Measurements from ENCODE around the gene ZC3H18.

ZC3H18 gene

DNA sequence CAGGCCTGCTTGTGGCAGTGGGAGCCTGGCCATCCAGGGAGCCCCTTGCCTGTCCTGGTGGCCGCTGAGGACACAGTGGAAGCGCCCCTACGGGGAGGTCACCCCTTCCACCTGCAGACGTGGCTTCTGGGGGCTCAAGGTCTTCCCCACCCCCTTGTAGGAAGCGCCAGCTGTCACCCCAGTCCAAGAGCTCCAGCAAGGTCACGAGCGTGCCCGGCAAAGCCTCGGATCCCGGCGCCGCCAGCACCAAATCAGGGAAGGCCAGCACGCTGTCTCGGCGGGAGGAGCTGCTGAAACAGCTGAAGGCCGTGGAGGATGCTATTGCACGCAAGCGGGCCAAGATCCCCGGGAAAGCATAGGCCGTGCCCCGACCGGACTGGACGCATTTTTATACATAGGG lies 60.7 kb downstream of the ZC3H18 start:
- Mint-ChIP-seq H3K9me3 (no peaks in the 10 kb centered on the region), H3K4me3 (no peak overlapping the region), H3K36me3 (peaks cover 37 to 50% of the 10 kb centered on the region in 2 donors), H3K27me3 (no peaks in the 10 kb centered on the region), H3K4me1 (peaks cover 24 to 41% of the 10 kb centered on the region in 2 donors), H3K27ac (no peak overlapping the region)
- DNase-seq (no peak), ATAC-seq (replicated peaks) (no peak)

DNA sequence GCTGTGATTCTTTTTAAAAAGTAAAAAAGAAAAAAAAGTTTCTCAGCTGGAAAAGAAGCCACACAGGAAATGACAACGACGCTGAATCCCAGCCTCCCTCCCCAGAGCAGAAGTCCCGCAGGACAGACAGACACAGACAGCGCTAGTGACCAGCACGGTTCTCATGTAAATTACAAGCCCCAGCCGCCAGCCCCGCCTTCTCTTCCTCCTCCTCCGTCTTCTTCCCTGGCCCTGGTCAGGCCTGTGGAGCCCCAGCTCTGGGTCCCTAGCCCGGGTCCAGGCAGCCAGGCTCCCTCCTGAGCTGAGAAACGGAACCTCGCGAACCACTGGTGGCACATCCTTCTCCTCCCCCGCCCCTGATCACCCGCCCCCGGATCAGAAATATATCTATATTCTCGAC lies 61.2 kb downstream of the ZC3H18 start:
- Mint-ChIP-seq H3K9me3 (no peaks in the 10 kb centered on the region), H3K27ac (no peak overlapping the region), H3K4me1 (peaks cover 27 to 44% of the 10 kb centered on the region in 2 donors), H3K36me3 (peaks cover 37 to 49% of the 10 kb centered on the region in 2 donors), H3K4me3 (no peak overlapping the region), H3K27me3 (no peaks in the 10 kb centered on the region)
- ATAC-seq (replicated peaks) (no peak), DNase-seq (no peak)

DNA sequence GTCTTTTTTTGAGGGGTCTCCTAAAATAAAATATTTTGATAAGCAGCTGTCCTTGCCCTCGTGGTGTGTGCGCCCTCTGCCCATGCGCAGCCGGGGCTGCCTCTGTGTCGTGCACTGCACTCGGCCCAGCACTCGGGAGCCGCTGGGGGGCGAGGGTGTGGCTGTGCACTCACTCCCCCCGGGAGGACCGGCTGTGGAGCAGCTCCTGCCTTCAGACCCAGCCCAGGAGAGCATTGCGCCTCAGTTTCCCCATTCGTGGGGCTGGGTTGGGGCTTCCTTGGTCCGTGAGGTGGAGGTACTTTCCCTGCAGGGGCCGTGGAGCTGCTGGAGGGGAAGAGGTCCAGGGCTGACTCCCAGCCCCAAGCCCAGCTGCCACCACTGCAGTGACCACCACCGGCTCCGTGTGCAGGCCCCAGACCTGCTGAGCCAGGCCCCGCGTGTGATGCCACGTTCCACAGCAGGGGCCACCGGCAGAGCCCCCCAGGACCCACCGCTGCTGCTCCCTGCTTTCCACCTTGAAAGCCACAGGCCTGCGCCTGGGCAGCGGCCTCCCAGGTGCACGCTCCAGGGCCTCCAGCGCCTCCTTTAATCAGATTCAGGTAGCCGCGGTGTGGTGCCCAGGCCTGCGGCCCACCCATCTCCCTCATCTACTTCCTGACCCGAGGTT lies 61.9 kb downstream of the ZC3H18 start:
- Mint-ChIP-seq H3K4me3 (no peak overlapping the region), H3K36me3 (peaks cover 35 to 42% of the 10 kb centered on the region in 2 donors), H3K27me3 (no peaks in the 10 kb centered on the region), H3K9me3 (no peaks in the 10 kb centered on the region), H3K4me1 (peaks cover 28 to 46% of the 10 kb centered on the region in 2 donors), H3K27ac (no peak overlapping the region)
- ATAC-seq (replicated peaks): no peak
- no peak for DNase-seq

DNA sequence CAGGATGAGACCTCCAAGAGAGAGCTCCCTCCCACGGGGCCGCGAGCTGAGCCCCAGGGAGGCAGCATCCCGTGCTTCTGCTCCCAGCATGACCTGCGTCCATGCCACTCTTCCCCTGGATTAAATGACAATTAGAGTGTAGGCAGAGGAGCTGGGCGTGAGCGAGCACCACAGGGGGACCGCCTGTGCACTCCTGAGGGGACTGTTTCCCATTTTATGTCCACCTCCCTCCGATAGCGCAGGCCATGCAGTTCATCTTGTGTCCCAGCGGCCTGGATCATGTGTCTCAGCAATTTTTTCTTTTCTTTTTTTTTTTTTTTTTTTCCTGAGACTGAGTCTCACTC lies 62.4 kb downstream of the ZC3H18 start:
- H3K36me3 Mint-ChIP-seq: peaks cover 31 to 37% of the 10 kb centered on the region in 2 donors
- H3K27ac Mint-ChIP-seq: peak overlapping the region; percentile 92
- ATAC-seq (replicated peaks): no peak
- peaks cover 29 to 48% of the 10 kb centered on the region in 2 donors for H3K4me1 Mint-ChIP-seq
- H3K27me3 Mint-ChIP-seq: no peaks in the 10 kb centered on the region
- H3K9me3 Mint-ChIP-seq: no peaks in the 10 kb centered on the region
- DNase-seq: no peak
- no peak overlapping the region for H3K4me3 Mint-ChIP-seq

DNA sequence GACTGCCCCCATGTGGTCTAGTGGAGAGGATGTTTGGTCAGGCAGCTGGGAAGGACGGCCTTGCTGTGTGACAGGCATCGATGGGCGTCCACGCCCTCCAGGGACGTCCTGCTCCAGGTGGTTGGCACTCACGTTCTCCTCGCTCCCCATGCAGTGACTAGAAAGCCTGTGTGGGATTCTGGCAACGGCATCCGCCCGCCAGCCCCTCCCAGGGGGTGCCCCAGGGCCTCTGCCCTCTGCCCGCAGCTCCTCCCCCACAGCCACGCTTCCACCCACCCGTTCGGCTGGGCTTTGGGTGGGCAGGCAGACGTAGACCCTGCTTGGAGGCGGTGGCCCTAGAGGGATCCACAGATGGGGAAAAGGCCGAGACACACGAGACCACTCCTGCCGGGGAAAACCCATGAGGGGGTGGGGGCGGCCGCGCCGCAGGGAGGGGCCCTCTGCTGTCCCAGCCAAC lies 63.5 kb downstream of the ZC3H18 start:
- ATAC-seq (replicated peaks) (peak; percentile 70 to 71), DNase-seq (peak; percentile 86)
- peak overlapping the region; percentile 83 to 91 for H3K4me3 Mint-ChIP-seq
- H3K27me3 Mint-ChIP-seq: no peaks in the 10 kb centered on the region
- H3K36me3 Mint-ChIP-seq: peaks cover 21 to 26% of the 10 kb centered on the region in 2 donors
- peak overlapping the region; percentile 92 for H3K27ac Mint-ChIP-seq
- H3K4me1 Mint-ChIP-seq: peaks cover 37 to 54% of the 10 kb centered on the region in 2 donors
- H3K9me3 Mint-ChIP-seq: no peaks in the 10 kb centered on the region

DNA sequence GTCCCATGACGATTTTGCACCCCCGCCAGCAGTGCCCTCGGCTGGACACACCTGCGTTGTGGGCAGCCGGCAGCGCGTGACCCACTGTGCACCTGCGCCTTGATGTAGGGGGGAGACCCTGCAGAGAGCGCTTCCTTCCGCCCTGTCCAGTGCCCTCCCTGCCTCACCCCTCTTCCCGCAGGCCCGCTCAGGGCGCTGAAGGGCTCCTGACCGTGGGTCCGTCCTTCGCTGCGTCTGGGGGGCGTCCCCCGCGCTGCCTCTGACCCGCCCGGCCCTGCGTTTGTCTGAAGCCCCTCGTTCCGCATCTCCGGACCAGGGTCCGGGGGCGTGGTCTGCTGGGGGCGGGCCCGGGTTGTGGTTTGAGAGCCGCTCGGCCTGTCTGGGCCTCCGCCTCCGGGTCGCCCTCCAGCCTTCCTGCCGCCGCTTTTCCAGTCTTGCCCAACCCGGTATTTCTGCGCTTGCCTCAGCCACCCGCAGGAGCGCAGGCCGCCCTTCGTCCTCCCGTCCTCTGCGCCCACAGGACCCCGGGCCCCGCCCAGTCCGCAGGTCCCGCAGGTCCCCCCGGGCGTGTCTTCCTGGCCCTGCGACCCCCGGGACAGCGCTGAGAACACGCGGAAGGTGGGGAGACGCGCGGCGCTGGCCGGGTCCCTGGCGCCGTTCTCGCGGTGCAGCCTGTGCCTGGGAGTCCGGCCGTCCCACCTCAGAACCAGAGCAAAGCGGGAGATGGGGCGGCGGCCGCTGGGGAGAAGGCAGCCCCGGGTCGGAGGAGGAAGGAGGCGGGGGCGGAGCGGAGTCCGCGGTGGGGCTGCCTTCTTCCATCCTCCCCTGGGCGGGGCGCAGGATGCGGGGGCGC lies 64.2 kb downstream of the ZC3H18 start:
- H3K4me3 Mint-ChIP-seq: peak overlapping the region; percentile 83 to 91
- no peaks in the 10 kb centered on the region for H3K9me3 Mint-ChIP-seq
- ATAC-seq (replicated peaks) (peak; percentile 72 to 80), DNase-seq (peak; percentile 86)
- peaks cover 41 to 60% of the 10 kb centered on the region in 2 donors for H3K4me1 Mint-ChIP-seq
- peak overlapping the region; percentile 92 for H3K27ac Mint-ChIP-seq
- H3K36me3 Mint-ChIP-seq: peaks cover 20 to 25% of the 10 kb centered on the region in 2 donors
- no peaks in the 10 kb centered on the region for H3K27me3 Mint-ChIP-seq

DNA sequence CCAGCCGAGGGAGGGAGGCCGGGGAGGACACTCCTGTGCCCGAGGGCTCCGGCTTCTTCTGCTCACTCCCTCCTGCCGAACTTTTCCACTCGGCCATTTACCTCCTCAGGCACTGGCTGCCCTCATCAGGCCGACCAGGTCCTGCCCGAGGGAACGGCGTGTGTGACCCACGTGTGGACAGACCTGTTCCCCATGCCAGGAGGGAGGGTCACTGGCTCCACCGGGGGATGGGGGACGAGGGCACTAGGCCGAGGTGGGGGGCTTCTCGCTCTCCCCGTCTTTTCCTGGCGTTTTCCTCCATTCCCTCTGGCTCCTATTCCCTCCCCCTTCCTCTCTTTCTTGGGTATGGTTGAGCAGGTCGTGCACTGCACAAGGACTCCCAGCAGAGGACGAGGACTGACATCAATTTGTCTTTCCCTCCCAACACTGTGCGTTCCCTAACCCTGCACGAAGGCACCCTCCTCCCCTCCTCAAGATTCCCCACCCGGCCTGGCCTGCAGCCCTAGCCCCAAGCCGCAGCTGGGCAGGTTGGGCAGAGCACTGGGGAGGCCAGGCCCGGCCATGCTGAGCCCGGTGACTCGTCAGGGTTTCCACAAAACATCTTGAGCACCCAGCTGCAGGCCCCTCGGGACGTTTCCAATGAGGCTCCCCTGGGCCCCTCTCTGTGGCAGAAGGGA lies 64.9 kb downstream of the ZC3H18 start:
- Mint-ChIP-seq H3K4me3 (peak overlapping the region; percentile 83 to 91), H3K27ac (peak overlapping the region; percentile 90), H3K9me3 (no peaks in the 10 kb centered on the region), H3K36me3 (peaks cover 20% of the 10 kb centered on the region in 2 donors), H3K4me1 (peaks cover 45 to 68% of the 10 kb centered on the region in 2 donors), H3K27me3 (peaks cover 0 to 2% of the 10 kb centered on the region in 2 donors)
- ATAC-seq (replicated peaks) (no peak), DNase-seq (no peak)

DNA sequence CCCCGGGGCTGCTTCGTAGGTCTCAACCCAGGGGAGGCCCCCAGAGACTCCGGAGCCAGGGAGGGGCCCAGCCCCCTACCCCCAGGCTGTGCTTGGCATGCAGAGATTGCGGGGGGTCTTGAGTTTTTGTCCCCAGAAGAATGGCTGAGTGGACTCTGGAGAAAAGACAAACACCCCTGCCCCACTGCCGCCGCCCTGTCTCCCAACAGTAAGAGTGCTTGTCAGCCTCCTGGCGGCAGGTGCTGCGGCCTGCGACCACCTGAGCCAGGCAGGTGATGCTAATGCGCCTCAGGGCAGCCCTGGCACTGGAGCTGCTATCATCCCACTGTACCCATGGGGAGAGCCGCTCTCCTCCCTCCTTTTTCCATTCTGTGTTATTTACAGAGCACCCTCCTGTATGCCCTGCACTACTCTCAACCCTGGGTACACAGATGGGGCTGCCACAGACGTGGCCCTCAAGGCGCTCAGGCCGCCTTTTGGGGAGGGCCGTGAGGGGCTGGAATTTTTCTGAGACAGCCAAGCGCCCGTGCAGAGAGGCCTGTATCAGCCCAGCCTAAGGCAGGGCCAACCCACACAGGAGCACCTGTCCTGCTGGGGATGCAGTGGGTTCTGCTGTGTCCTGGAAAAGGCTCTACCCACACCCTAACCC lies 65.6 kb downstream of the ZC3H18 start:
- Mint-ChIP-seq H3K4me3 (peak overlapping the region; percentile 83 to 91), H3K4me1 (peaks cover 51 to 75% of the 10 kb centered on the region in 2 donors), H3K27ac (peak overlapping the region; percentile 90), H3K36me3 (peaks cover 16 to 24% of the 10 kb centered on the region in 2 donors), H3K27me3 (peaks cover 0 to 5% of the 10 kb centered on the region in 2 donors), H3K9me3 (no peaks in the 10 kb centered on the region)
- DNase-seq: no peak
- ATAC-seq (replicated peaks): no peak

DNA sequence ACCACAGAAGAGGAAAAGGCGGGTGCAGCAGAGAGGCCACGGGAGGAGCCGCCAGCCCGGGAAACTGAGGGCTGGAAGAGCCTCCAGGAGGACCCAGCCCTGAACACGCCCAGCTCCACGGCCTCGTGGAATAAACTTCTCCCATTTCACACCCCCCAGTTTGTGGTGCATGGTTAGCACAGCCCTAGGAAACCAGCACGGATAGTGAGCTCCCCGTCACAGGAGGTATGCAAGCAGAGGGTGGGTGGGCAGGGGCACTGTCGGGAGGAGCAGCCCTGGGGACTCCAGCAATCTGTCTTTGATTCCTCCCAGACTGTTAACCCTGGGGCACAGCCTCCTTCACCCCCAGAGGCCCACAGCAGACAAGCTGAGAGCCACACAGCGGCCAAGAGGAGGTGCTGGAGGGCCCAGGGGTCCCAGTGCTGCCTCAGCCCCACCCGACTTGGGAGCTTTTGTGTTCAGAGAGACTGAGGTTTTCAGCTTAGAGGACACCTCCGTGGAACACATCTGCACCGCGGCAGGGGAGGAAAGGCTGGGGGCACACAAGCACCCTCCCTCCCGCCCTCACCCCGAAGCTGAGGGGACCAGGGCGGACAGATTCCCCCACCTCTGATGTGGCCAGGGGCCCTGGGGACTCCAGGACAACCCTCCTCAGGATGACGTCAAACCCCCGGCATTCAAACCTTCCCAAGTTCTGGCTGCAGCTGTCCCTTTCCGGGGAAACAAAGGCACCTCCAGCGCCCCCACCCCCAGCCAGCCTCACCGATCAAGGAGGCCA lies 66.5 kb downstream of the ZC3H18 start:
- Mint-ChIP-seq H3K4me3 (no peak overlapping the region), H3K9me3 (no peaks in the 10 kb centered on the region), H3K36me3 (peaks cover 10 to 19% of the 10 kb centered on the region in 2 donors), H3K27me3 (peaks cover 0 to 5% of the 10 kb centered on the region in 2 donors), H3K27ac (peak overlapping the region; percentile 63), H3K4me1 (peaks cover 55 to 83% of the 10 kb centered on the region in 2 donors)
- DNase-seq: no peak
- ATAC-seq (replicated peaks): no peak

DNA sequence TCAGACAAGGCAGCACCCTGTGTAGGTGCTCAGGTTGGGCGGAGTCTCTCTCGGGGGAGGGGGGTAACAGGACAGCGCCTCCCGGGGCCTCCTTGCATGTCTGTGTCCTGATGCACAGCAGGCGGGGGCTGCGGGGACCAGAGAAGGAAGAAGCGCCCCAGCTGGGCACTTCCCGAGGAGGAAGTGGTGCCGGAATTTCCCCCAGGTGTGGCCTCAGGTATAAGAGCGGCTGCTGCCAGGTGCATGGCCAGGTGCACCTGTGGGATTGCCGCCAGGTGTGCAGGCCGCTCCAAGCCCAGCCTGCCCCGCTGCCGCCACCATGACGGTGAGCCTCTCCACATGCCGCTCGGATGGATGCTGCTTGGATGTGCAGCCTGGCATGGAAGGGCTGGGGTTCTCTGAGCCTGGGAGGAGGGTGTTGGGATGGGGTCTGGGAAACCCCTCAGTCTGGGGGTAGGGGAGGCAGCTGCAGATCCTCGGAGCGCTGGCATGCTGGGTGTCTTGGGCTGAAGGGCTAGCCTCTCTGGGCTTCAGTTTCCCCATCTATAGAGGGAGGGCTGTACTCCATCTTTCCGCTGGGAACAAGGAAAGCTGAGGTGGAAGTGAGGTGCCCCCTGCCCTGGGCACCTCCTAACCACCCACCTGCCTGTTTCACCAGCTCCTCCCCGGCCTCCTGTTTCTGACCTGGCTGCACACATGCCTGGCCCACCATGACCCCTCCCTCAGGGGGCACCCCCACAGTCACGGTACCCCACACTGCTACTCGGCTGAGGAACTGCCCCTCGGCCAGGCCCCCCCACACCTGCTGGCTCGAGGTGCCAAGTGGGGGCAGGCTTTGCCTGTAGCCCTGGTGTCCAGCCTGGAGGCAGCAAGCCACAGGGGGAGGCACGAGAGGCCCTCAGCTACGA lies 68.4 kb downstream of the ZC3H18 start, which contains the start of gene IL17C:
IL17C (plus strand) TSS at position 250 of the 908 bp plus-strand sequence; CDS start at position 320, 70 bp downstream.
- Mint-ChIP-seq H3K27ac (peak within 1 kb of the TSS; percentile 47), H3K9me3 (no peaks in the 10 kb centered on the region), H3K4me3 (peak within 1 kb of the TSS; percentile 39 to 51), H3K27me3 (peaks cover 0 to 5% of the 10 kb centered on the region in 2 donors), H3K4me1 (peaks cover 58 to 86% of the 10 kb centered on the region in 2 donors), H3K36me3 (peaks cover 10 to 22% of the 10 kb centered on the region in 2 donors)
- ATAC-seq (replicated peaks) (no peak), DNase-seq (no peak)

DNA sequence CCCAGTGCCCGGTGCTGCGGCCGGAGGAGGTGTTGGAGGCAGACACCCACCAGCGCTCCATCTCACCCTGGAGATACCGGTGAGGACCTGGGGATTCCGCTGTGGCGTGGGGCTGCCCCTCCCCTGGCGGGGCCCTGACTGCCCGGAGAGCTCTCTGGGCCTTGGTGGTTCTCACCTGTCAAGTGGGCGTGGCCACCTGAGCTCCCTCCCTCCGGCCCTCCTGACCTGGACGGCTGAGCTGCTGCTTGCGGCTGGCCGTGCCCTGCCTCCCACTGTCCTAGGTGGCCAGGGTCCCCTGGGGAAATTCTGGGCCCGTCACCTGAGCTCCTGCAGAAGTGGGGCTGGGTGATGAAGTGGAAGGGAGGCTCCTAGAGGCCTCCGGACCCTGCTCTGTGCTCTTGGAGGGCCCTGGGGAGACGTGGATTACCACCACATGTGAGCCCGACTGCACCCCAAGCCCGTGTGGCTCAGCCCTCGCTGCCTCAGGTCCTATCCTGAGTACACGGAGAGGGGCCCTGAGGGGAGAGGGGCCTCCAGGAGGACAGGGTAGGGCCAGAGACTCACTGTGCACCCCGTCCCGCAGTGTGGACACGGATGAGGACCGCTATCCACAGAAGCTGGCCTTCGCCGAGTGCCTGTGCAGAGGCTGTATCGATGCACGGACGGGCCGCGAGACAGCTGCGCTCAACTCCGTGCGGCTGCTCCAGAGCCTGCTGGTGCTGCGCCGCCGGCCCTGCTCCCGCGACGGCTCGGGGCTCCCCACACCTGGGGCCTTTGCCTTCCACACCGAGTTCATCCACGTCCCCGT lies 69.2 kb downstream of the ZC3H18 start:
- peak overlapping the region; percentile 95 for H3K27ac Mint-ChIP-seq
- H3K9me3 Mint-ChIP-seq: no peaks in the 10 kb centered on the region
- peaks cover 57 to 87% of the 10 kb centered on the region in 2 donors for H3K4me1 Mint-ChIP-seq
- ATAC-seq (replicated peaks) (peak; percentile 35 to 41), DNase-seq (no peak)
- peaks cover 17 to 25% of the 10 kb centered on the region in 2 donors for H3K36me3 Mint-ChIP-seq
- peak overlapping the region in 1 of 2 donors; percentile 65 for H3K4me3 Mint-ChIP-seq
- peaks cover 0 to 5% of the 10 kb centered on the region in 2 donors for H3K27me3 Mint-ChIP-seq

DNA sequence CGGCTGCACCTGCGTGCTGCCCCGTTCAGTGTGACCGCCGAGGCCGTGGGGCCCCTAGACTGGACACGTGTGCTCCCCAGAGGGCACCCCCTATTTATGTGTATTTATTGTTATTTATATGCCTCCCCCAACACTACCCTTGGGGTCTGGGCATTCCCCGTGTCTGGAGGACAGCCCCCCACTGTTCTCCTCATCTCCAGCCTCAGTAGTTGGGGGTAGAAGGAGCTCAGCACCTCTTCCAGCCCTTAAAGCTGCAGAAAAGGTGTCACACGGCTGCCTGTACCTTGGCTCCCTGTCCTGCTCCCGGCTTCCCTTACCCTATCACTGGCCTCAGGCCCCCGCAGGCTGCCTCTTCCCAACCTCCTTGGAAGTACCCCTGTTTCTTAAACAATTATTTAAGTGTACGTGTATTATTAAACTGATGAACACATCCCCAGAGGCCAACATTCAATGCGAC lies 69.9 kb downstream of the ZC3H18 start:
- H3K9me3 Mint-ChIP-seq: no peaks in the 10 kb centered on the region
- peaks cover 0 to 5% of the 10 kb centered on the region in 2 donors for H3K27me3 Mint-ChIP-seq
- peak overlapping the region in 1 of 2 donors; percentile 65 for H3K4me3 Mint-ChIP-seq
- peaks cover 23 to 30% of the 10 kb centered on the region in 2 donors for H3K36me3 Mint-ChIP-seq
- DNase-seq (no peak), ATAC-seq (replicated peaks) (peak; percentile 5 to 9)
- H3K4me1 Mint-ChIP-seq: peaks cover 57 to 87% of the 10 kb centered on the region in 2 donors
- H3K27ac Mint-ChIP-seq: peak overlapping the region; percentile 95
